Measurements from ENCODE around the gene OPA1. TPM values are rescaled to one million over a fixed set of nuclear protein-coding genes. Genes with fewer than 3 reads are reported as not detected.

Gene OPA1
- total RNA-seq, 6 donors from 2014 or later, result 31.1 to 48.8 (median 42.5) TPM

DNA sequence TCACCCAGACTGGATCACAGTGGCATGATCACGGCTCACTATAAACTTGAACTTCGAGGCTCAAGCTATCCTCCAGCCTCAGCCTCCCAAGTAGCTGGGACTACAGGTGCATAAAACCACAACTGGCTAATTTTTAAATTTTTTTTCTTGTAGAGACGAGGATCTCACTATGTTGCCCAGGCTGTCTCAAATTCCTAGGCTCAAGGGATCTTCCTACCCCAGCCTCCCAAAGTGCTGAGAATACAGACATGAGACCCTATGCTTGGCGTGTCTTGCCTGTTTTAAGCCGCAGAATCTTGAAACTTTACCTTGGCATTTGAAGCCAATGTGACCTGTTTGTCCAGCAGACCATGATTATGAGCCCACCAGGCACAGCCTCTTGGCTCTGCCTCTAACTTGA, 119.9 kb downstream of the OPA1 start:
- Histone ChIP-seq H3K27me3 (no peaks in the 10 kb centered on the region), H3K36me3 (no peaks in the 10 kb centered on the region), H3K9me3 (peaks cover 3 to 12% (median 10%) of the 10 kb centered on the region in 4 donors), H3K27ac (no peak overlapping the region), H3K4me1 (no peaks in the 10 kb centered on the region), H3K4me3 (no peak overlapping the region)
- ATAC-seq (ENCODE audit: low FRiP score in 2 of 2), result no peak
- 91 to 95% methylated on average over 5 of the region's 5 CpGs for WGBS, 2 donors
- TF ChIP-seq, protein P1, sequence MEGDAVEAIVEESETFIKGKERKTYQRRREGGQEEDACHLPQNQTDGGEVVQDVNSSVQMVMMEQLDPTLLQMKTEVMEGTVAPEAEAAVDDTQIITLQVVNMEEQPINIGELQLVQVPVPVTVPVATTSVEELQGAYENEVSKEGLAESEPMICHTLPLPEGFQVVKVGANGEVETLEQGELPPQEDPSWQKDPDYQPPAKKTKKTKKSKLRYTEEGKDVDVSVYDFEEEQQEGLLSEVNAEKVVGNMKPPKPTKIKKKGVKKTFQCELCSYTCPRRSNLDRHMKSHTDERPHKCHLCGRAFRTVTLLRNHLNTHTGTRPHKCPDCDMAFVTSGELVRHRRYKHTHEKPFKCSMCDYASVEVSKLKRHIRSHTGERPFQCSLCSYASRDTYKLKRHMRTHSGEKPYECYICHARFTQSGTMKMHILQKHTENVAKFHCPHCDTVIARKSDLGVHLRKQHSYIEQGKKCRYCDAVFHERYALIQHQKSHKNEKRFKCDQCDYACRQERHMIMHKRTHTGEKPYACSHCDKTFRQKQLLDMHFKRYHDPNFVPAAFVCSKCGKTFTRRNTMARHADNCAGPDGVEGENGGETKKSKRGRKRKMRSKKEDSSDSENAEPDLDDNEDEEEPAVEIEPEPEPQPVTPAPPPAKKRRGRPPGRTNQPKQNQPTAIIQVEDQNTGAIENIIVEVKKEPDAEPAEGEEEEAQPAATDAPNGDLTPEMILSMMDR (IDR thresholded peaks at IDR 0.05), result no peak
- TF ChIP-seq POLR2A (IDR thresholded peaks at IDR 0.05) (no peak), POLR2AphosphoS5 (IDR thresholded peaks at IDR 0.05) (no peak), EP300 (IDR thresholded peaks at IDR 0.05) (no peak)
- no peak for DNase-seq

DNA sequence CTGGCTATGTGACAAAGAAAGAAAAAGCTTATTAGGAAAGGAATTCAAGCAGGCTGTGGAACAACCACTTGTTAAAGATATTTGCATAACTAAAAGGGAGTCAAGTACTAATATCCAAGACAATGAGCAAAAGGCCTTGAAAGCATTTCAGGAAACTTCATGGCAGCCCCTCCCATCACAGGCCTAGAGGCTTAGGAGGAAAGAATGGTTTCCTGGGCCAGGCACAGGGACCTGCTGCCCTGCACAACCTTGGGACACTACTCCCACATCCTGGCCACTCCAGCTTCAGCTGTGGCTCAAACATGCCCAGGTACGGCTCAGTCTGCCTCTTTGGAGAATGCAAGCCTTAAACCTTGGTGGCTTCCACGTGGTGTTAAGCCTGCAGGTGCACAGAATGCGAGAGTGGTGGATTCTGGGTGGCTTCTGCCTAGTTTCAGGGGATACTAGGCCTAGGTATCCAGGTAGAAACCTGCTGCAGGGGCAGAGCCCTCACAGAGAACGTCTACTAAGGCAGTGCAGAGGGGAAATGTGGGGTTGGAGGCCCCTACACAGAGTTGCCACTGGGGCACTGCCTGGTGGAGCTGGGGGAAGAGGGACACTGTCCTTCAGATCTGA, 121.6 kb downstream of the OPA1 start:
- DNase-seq (no peak), ATAC-seq (ENCODE audit: low FRiP score in 2 of 2) (no peak)
- H3K36me3 ChIP-seq, result no peaks in the 10 kb centered on the region
- 64 to 88% methylated on average over 2 to 4 of the region's 4 CpGs for WGBS, 2 donors
- no peak for TF ChIP-seq EP300 (IDR thresholded peaks at IDR 0.05)
- TF ChIP-seq POLR2AphosphoS5 (IDR thresholded peaks at IDR 0.05), result no peak
- TF ChIP-seq POLR2A (IDR thresholded peaks at IDR 0.05), result no peak
- no peaks in the 10 kb centered on the region for H3K4me1 ChIP-seq
- H3K9me3 ChIP-seq, result peaks cover 3 to 12% (median 10%) of the 10 kb centered on the region in 4 donors
- no peak overlapping the region for H3K27ac ChIP-seq
- no peak overlapping the region for H3K4me3 ChIP-seq
- no peaks in the 10 kb centered on the region for H3K27me3 ChIP-seq

DNA sequence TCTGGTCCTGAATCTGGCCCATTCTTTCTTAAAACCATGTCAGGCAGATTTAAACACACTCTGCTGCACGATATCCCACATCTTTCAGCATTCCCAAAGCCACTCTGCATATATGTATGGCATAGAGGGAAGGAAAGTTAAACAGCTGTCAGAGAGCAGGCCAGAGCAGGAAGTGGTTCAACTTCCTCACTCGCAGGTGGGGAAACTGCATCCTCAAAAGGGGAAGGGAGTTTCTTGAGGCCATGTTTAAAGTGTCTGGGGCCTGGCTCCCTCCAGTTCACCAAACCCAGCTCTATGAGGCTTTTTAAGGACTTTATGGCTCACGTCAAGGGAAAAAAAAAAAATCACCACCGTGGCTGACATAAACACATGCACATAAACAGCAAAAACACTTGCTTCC, 123.1 kb downstream of the OPA1 start:
- Histone ChIP-seq H3K27me3 (no peaks in the 10 kb centered on the region), H3K4me3 (no peak overlapping the region), H3K4me1 (no peaks in the 10 kb centered on the region), H3K9me3 (peaks cover 3 to 12% (median 10%) of the 10 kb centered on the region in 4 donors), H3K36me3 (no peaks in the 10 kb centered on the region), H3K27ac (no peak overlapping the region)
- 44 to 47% methylated on average over 4 of the region's 4 CpGs for WGBS, 2 donors
- TF ChIP-seq POLR2A (IDR thresholded peaks at IDR 0.05), result no peak
- TF ChIP-seq POLR2AphosphoS5 (IDR thresholded peaks at IDR 0.05), result no peak
- no peak for TF ChIP-seq EP300 (IDR thresholded peaks at IDR 0.05)
- TF ChIP-seq, protein P1 (IDR thresholded peaks at IDR 0.05), result no peak
- DNase-seq, result no peak
- ATAC-seq (ENCODE audit: low FRiP score in 2 of 2), result peak in 1 of 2 donors; percentile 40

DNA sequence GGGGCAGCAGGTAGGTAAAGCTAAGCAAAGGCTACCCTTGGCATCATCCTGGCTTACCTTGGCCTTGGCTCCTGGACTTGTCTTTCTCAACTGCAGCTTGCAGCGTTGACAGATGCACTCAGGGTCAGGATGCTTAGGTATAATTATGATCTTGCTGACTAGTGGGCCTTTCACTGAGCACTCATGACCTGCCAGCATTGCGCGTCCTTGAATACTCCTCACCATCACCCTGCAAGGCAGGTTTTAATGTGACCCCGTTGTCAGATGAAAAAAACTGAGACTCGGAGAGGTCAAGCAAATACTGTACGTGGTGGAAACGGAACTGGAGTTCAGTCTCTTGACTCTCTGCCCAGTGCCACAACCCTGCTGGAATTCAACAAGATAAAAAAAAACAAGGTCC, 126.7 kb downstream of the OPA1 start:
- H3K4me3 ChIP-seq, result no peak overlapping the region
- WGBS, 2 donors, result 70 to 86% methylated on average over 7 of the region's 7 CpGs
- no peaks in the 10 kb centered on the region for H3K27me3 ChIP-seq
- H3K27ac ChIP-seq, result no peak overlapping the region
- no peaks in the 10 kb centered on the region for H3K4me1 ChIP-seq
- DNase-seq (no peak), ATAC-seq (ENCODE audit: low FRiP score in 2 of 2) (no peak)
- TF ChIP-seq, protein P1 (IDR thresholded peaks at IDR 0.05), result no peak
- no peak for TF ChIP-seq POLR2A (IDR thresholded peaks at IDR 0.05)
- no peak for TF ChIP-seq POLR2AphosphoS5 (IDR thresholded peaks at IDR 0.05)
- TF ChIP-seq EP300 (IDR thresholded peaks at IDR 0.05), result no peak
- peaks cover 0 to 4% (median 4%) of the 10 kb centered on the region in 4 donors for H3K9me3 ChIP-seq
- no peaks in the 10 kb centered on the region for H3K36me3 ChIP-seq

DNA sequence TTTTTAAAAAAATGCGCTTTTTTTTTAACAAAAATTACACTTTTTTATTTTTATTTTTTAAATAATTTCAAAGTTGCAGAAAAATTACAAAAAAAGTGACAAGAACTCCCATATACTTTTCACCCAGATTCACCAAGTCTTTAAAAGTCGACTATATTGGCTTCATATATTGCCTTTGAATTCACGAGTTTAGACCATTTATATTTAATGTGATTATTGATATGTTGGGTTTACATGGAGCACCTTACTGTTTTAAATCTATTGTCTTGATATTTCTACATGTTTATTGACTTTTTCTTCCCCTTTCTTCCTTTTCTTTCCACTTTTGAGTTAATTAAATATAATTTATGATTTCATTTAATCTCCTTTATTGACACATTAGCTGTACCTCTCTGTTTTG, 127.2 kb downstream of the OPA1 start:
- no peak overlapping the region for H3K4me3 ChIP-seq
- H3K27ac ChIP-seq, result no peak overlapping the region
- no peak for DNase-seq
- peaks cover 0 to under 1% (median 0%) of the 10 kb centered on the region in 4 donors for H3K9me3 ChIP-seq
- ATAC-seq (ENCODE audit: low FRiP score in 2 of 2), result no peak
- WGBS, 2 donors, result 95% methylated on average over 3 of the region's 3 CpGs
- no peak for TF ChIP-seq EP300 (IDR thresholded peaks at IDR 0.05)
- TF ChIP-seq POLR2A (IDR thresholded peaks at IDR 0.05), result no peak
- TF ChIP-seq POLR2AphosphoS5 (IDR thresholded peaks at IDR 0.05), result no peak
- TF ChIP-seq, protein P1 (IDR thresholded peaks at IDR 0.05), result no peak
- no peaks in the 10 kb centered on the region for H3K36me3 ChIP-seq
- H3K4me1 ChIP-seq, result no peaks in the 10 kb centered on the region
- H3K27me3 ChIP-seq, result no peaks in the 10 kb centered on the region
